IMR-90 (cell line): ENCODE results near the gene PRKD1. TPM values are rescaled to one million over a fixed set of nuclear protein-coding genes. Genes with fewer than 3 reads are reported as not detected.

Source experiments
- ATAC-seq: fragments of 200-7000 bp; cut with Tn5 transposase; 2 replicates; pipeline ENCODE4 v1.9.1; 2020; ENCODE audit warnings: low read depth, mild to moderate bottlenecking, moderate library complexity
- BruUV-seq: library from RNA; stranded (reverse); fragments of 400-500 nt; replicated peaks from 2 replicates; lab custom pipeline; 2021; lab: Mats Ljungman, UMichigan
- CTCF ChIA-PET: fragments of 300-600 bp; formaldehyde crosslinking; extraction: SDS; loops from one replicate; lab custom pipeline; 2021; ENCODE audit warnings: antibody characterized with exemption; lab: Yijun Ruan, JAX
- POLR2A ChIA-PET: fragments of 300-600 bp; sonication (Branson Sonifier 250); formaldehyde crosslinking; loops from one replicate; lab custom pipeline; 2022; ENCODE audit warnings: antibody characterized with exemption; ENCODE audit not compliant: unreplicated experiment; lab: Charles Lee
- DNase-seq: peaks from one replicate; pipeline ENCODE4 v3.0.0; 2013
- H2AFZ ChIP-seq: replicated peaks from 2 replicates; pipeline ENCODE3; 2013; ENCODE audit warnings: low read length, mild to moderate bottlenecking; ENCODE audit not compliant: poor library complexity
- H2AK5ac ChIP-seq: 2 replicates; pipeline ENCODE4 v1.6.1; 2013; ENCODE audit warnings: low read depth, low read length, inconsistent platforms
- H2AK9ac ChIP-seq: replicated peaks from 2 replicates; pipeline ENCODE3; 2013; ENCODE audit warnings: mild to moderate bottlenecking, low read depth, low read length, moderate library complexity; ENCODE audit not compliant: poor library complexity
- H2BK120ac ChIP-seq: 2 replicates; pipeline ENCODE4 v1.6.1; 2013; ENCODE audit warnings: low read depth, low read length, inconsistent platforms
- H2BK15ac ChIP-seq: 3 replicates; pipeline ENCODE4 v1.6.1; 2013; ENCODE audit warnings: low read depth, low read length, inconsistent platforms
- H2BK20ac ChIP-seq: 2 replicates; pipeline ENCODE4 v1.6.1; 2013; ENCODE audit warnings: low read depth, mild to moderate bottlenecking, inconsistent platforms, low read length, moderate library complexity
- H2BK5ac ChIP-seq: 2 replicates; pipeline ENCODE4 v1.6.1; 2013; ENCODE audit warnings: mild to moderate bottlenecking, low read depth, low read length, inconsistent platforms; ENCODE audit not compliant: poor library complexity, severe bottlenecking
- H3K14ac ChIP-seq: replicated peaks from 2 replicates; pipeline ENCODE4 v1.6.1; 2013; ENCODE audit warnings: low read depth, low read length, inconsistent platforms
- H3K18ac ChIP-seq: 2 replicates; pipeline ENCODE4 v1.6.1; 2013; ENCODE audit warnings: low read depth, low read length, control low read depth
- H3K23ac ChIP-seq: 2 replicates; pipeline ENCODE4 v1.6.1; 2013; ENCODE audit warnings: low read depth, low read length, inconsistent platforms
- H3K27ac ChIP-seq: 2 replicates; pipeline ENCODE4 v1.5.1; 2013; ENCODE audit warnings: mild to moderate bottlenecking, control low read depth, low read length; ENCODE audit not compliant: insufficient read depth
- H3K27me3 ChIP-seq: 2 replicates; pipeline ENCODE4 v1.6.1; 2013; ENCODE audit warnings: low read length; ENCODE audit not compliant: control insufficient read depth, insufficient read depth
- H3K36me3 ChIP-seq: 2 replicates; pipeline ENCODE4 v1.6.1; 2013; ENCODE audit warnings: low read length, mixed read lengths; ENCODE audit not compliant: control insufficient read depth, insufficient read depth
- H3K4ac ChIP-seq: 2 replicates; pipeline ENCODE4 v1.6.1; 2013; ENCODE audit warnings: low read depth, low read length, inconsistent platforms
- H3K4me1 ChIP-seq: 2 replicates; pipeline ENCODE4 v1.6.1; 2013; ENCODE audit warnings: low read length, mixed read lengths; ENCODE audit not compliant: control insufficient read depth, insufficient read depth
- H3K4me2 ChIP-seq: 2 replicates; pipeline ENCODE4 v1.6.1; 2013; ENCODE audit warnings: low read depth, mild to moderate bottlenecking, control low read depth, low read length, moderate library complexity
- H3K4me3 ChIP-seq: 2 replicates; pipeline ENCODE4 v1.5.1; 2013; ENCODE audit warnings: low read depth, mild to moderate bottlenecking, control low read depth, low read length, moderate library complexity; ENCODE audit not compliant: insufficient read depth
- H3K56ac ChIP-seq: 2 replicates; pipeline ENCODE4 v1.6.1; 2013; ENCODE audit warnings: low read length, inconsistent platforms; ENCODE audit not compliant: insufficient read depth; ENCODE audit errors: extremely low read depth
- H3K79me1 ChIP-seq, 2 experiments: 2 replicates each; pipeline ENCODE4 v1.6.1; 2013; ENCODE audit warnings: low read length in 2 of 2, inconsistent platforms in 1 of 2, low read depth in 1 of 2
- H3K9ac ChIP-seq: 2 replicates; pipeline ENCODE4 v1.6.1; 2013; ENCODE audit warnings: low read depth, low read length, control low read depth
- H3K9me1 ChIP-seq: 2 replicates; pipeline ENCODE4 v1.6.1; 2013; ENCODE audit warnings: low read length, inconsistent platforms; ENCODE audit not compliant: insufficient read depth
- H3K9me3 ChIP-seq: 2 replicates; pipeline ENCODE4 v1.6.1; 2013; ENCODE audit warnings: low read length; ENCODE audit not compliant: control insufficient read depth, insufficient read depth
- H4K20me1 ChIP-seq: 2 replicates; pipeline ENCODE4 v1.6.1; 2013; ENCODE audit warnings: low read length, inconsistent platforms; ENCODE audit not compliant: insufficient read depth
- H4K5ac ChIP-seq: 2 replicates; pipeline ENCODE4 v1.6.1; 2013; ENCODE audit warnings: mild to moderate bottlenecking, low read depth, low read length, control low read depth
- H4K8ac ChIP-seq, 2 experiments: 2 replicates each; pipeline ENCODE4 v1.6.1; 2013; ENCODE audit warnings: low read depth in 2 of 2, low read length in 2 of 2, control low read depth in 1 of 2, inconsistent platforms in 1 of 2
- H4K91ac ChIP-seq: 2 replicates; pipeline ENCODE4 v1.6.1; 2013; ENCODE audit warnings: low read depth, low read length, inconsistent platforms; ENCODE audit not compliant: insufficient read depth
- MAZ ChIP-seq: IDR thresholded peaks from 2 replicates; pipeline ENCODE4 v1.6.1; 2012; ENCODE audit warnings: low read depth, mild to moderate bottlenecking, low read length, improper control_type of control experiment, moderate library complexity, borderline replicate concordance
- POLR2A ChIP-seq: IDR thresholded peaks from 2 replicates; pipeline ENCODE4 v1.6.1; 2012; ENCODE audit warnings: mild to moderate bottlenecking, low read depth, low read length
- WGBS, 2 experiments: methylation state at CpG; one replicate each; pipeline versions ENCODE4 v1.1.5 to v1.1.7; 2013; ENCODE audit warnings: missing lambda C conversion rate in 2 of 2; ENCODE audit not compliant: insufficient read length in 1 of 2; ENCODE audit errors: extremely low coverage in 2 of 2; 5-methylcytosine and 5-hydroxymethylcytosine counted together
- dilution Hi-C: fragments of 300-500 bp; cut with HindIII; formaldehyde crosslinking; loops from one replicate; pipeline ENCODE4 v1.14.3; 2018; ENCODE audit warnings: low sequenced_read_pairs; ENCODE audit not compliant: unreplicated experiment
- in situ Hi-C: fragments of 300-500 bp; cut with MboI; formaldehyde crosslinking; loops from 3 replicates; pipeline ENCODE4 v1.14.3; 2019; ENCODE audit warnings: low sequenced_read_pairs, inconsistent platforms, mixed read lengths
- intact Hi-C: fragments of 100-400 bp; cut with micrococcal nuclease; formaldehyde crosslinking; loops from 2 replicates; pipeline ENCODE4 v1.10.0; 2022
- polyA plus RNA-seq, 3 experiments: library from polyadenylated mRNA; depleted of rRNA; stranded (reverse); fragments of >200 nt; gene quantifications; 2 replicates each; pipeline ENCODE4 v1.2.3, GENCODE V29; 2012; ENCODE audit warnings: low replicate concordance in 1 of 3
- total RNA-seq: library from RNA; depleted of rRNA; stranded (reverse); fragments of >200 nt; gene quantifications from 2 replicates; pipeline ENCODE4 v1.2.3, GENCODE V29; 2012
- TF ChIP-seq, protein P1 (sequence below): fragments of 150-350 bp; IDR thresholded peaks from 2 replicates; pipeline ENCODE4 v1.6.1; 2016; ENCODE audit warnings: low read depth, mild to moderate bottlenecking, low read length, moderate library complexity, borderline replicate concordance

Gene PRKD1
- total and polyA plus RNA-seq, 2 of the 4 experiments (the other 2 are of a cell fraction), result 12.9 to 14.2 TPM

GRCh38 chr14:29930283-29930682 lies 2.6 kb upstream of the PRKD1 start:
- peak; percentile 47 for DNase-seq
- no peak overlapping the region for H3K4me2 ChIP-seq
- intact Hi-C loops, result no loop called here

More at GRCh38 chr14:29930283-29930682, 2.6 kb upstream of the PRKD1 start:
- 83% methylated on average over 1 of the region's 2 CpGs; no CpG with 5 or more reads in 1 of the 2 experiments for WGBS, 2 experiments
- H4K8ac ChIP-seq, result 0 out of 4 replicates have a peak overlapping the region, but pooled peaks of 1 of the 2 experiments have one; percentile 1
- no peak overlapping the region for H2AFZ ChIP-seq
- ChIA-PET CTCF (interaction anchor here (0.5 kb wide), 1 partner anchor 257 kb away, joined by 3 read pairs; no protein-coding TSS in a partner anchor), POLR2A (interaction anchor here (0.7 kb wide), 1 partner anchor 198 kb away, joined by 3 read pairs; no protein-coding TSS in a partner anchor)
- peaks cover 2% of the 10 kb centered on the region; the same call in 1 of the 2 replicates for H3K4me1 ChIP-seq
- ATAC-seq, result no peak
- H2BK120ac ChIP-seq, result no peak overlapping the region
- no peak overlapping the region for H4K91ac ChIP-seq
- no peak overlapping the region for H3K14ac ChIP-seq
- H3K4ac ChIP-seq, result no peak overlapping the region
- no peak overlapping the region for H3K23ac ChIP-seq
- no peaks in the 10 kb centered on the region for H3K27me3 ChIP-seq
- H3K4me3 ChIP-seq, result no peak overlapping the region
- no peak overlapping the region for H2BK5ac ChIP-seq
- H3K56ac ChIP-seq, result no peak overlapping the region
- no peak overlapping the region for H4K5ac ChIP-seq
- H3K9me1 ChIP-seq, result peaks cover 4% of the 10 kb centered on the region; the same call in 1 of the 2 replicates
- no peak overlapping the region for H2BK20ac ChIP-seq
- H3K18ac ChIP-seq, result no peak overlapping the region
- no peak overlapping the region for H3K27ac ChIP-seq
- no peak overlapping the region for H2AK5ac ChIP-seq
- H2AK9ac ChIP-seq, result no peak overlapping the region
- in situ Hi-C loops (no loop called here), dilution Hi-C loops (no loop called here)
- no peak overlapping the region for H3K9ac ChIP-seq
- H4K20me1 ChIP-seq, result peaks cover 8% of the 10 kb centered on the region; the same call in 1 of the 2 replicates
- no peaks in the 10 kb centered on the region for H3K9me3 ChIP-seq
- no peaks in the 10 kb centered on the region for H3K36me3 ChIP-seq
- TF ChIP-seq POLR2A (no peak), MAZ (no peak)
- TF ChIP-seq, protein P1, sequence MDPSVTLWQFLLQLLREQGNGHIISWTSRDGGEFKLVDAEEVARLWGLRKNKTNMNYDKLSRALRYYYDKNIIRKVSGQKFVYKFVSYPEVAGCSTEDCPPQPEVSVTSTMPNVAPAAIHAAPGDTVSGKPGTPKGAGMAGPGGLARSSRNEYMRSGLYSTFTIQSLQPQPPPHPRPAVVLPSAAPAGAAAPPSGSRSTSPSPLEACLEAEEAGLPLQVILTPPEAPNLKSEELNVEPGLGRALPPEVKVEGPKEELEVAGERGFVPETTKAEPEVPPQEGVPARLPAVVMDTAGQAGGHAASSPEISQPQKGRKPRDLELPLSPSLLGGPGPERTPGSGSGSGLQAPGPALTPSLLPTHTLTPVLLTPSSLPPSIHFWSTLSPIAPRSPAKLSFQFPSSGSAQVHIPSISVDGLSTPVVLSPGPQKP, result no peak
- H3K79me1 ChIP-seq, result peaks cover 0 to 15% of the 10 kb centered on the region in 2 experiments; a peak in 2 of 4 replicates
- no TSS peak for BruUV-seq
- H2BK15ac ChIP-seq, result no peak overlapping the region
